Parathyroid adenoma (tissue), 2 donors: Measurements from ENCODE around the gene PPARD.
A peak's percentile ranks its signal among the peaks of the same experiment; 100 is the strongest.
"Not testable (repeated sequence)": the region's sequence is repeated elsewhere in the genome, so short reads cannot be mapped to it uniquely, and the experiment has no call there.

ENCODE experiments used
- H2AFZ ChIP-seq: fragments of 300-600 bp; sonication (generic); one replicate; pipeline ENCODE4 v1.7.0; 2017; ENCODE audit warnings: antibody characterized with exemption, mild to moderate bottlenecking
- H3K27ac ChIP-seq: fragments of 300-600 bp; sonication (generic); one replicate; pipeline ENCODE4 v1.7.0; 2017
- H3K27me3 ChIP-seq: fragments of 300-600 bp; sonication (generic); one replicate; pipeline ENCODE4 v1.7.0; 2017; ENCODE audit warnings: low read length; ENCODE audit not compliant: control insufficient read depth, insufficient read depth
- H3K36me3 ChIP-seq: fragments of 300-600 bp; sonication (generic); one replicate; pipeline ENCODE4 v1.7.0; 2017; ENCODE audit warnings: low read length; ENCODE audit not compliant: control insufficient read depth, insufficient read depth
- H3K4me1 ChIP-seq: fragments of 300-600 bp; sonication (generic); one replicate; pipeline ENCODE4 v1.7.0; 2017; ENCODE audit warnings: control low read depth
- H3K4me2 ChIP-seq: fragments of 300-600 bp; sonication (generic); one replicate; pipeline ENCODE4 v1.7.0; 2017; ENCODE audit warnings: low read length
- H3K4me3 ChIP-seq: fragments of 300-600 bp; sonication (generic); one replicate; pipeline ENCODE4 v1.7.0; 2017; ENCODE audit warnings: low read depth, low read length
- H3K79me2 ChIP-seq: fragments of 300-600 bp; sonication (generic); one replicate; pipeline ENCODE4 v1.7.0; 2017; ENCODE audit warnings: control low read depth
- H3K9ac ChIP-seq: fragments of 300-600 bp; sonication (generic); one replicate; pipeline ENCODE4 v1.7.0; 2017; ENCODE audit warnings: mild to moderate bottlenecking
- H3K9me3 ChIP-seq: fragments of 300-600 bp; sonication (generic); one replicate; pipeline ENCODE4 v1.7.0; 2017; ENCODE audit warnings: low read length; ENCODE audit not compliant: control insufficient read depth
- TF ChIP-seq, protein P1 (sequence below): fragments of 300-600 bp; sonication (generic); IDR thresholded peaks from one replicate; pipeline ENCODE4 v1.7.0; 2017; ENCODE audit warnings: antibody characterized with exemption, mild to moderate bottlenecking
- donor health status: primary hyperparathyroidism.

PPARD gene

DNA sequence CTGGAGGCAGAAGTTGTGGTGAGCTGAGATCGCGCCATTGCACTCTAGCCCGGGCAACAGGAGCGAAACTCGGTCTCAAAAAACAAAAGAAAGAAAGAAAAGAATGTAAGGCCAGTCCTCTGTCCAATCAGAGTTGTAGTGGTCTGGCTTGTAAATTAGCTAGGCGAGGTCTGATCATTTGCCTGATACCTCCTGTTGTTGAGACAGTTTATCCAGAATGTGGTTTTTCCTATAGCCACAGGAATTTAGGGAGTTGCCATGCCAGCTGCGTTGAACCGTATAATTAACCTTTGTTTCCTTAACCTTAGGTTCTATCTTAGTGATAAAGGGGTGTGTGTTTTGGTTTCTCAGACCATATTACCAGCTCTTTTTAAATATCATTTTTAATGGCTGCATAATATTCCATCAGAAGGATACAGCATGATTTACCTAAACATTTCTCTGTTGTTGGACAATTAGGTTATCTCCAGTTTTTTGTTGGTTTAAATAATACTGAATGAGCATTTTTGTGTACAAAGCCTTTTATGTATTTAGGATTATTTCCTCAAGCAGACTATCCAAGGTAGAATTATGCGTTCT is 11.7 kb upstream of the PPARD start:
- Histone ChIP-seq H3K4me1 (no peaks in the 10 kb centered on the region), H3K9ac (no peak overlapping the region), H3K79me2 (no peaks in the 10 kb centered on the region), H3K4me3 (no peak overlapping the region), H3K27ac (no peak overlapping the region), H3K4me2 (no peak overlapping the region), H2AFZ (no peak overlapping the region), H3K27me3 (no peaks in the 10 kb centered on the region), H3K36me3 (no peaks in the 10 kb centered on the region), H3K9me3 (no peaks in the 10 kb centered on the region)
- TF ChIP-seq, protein P1, sequence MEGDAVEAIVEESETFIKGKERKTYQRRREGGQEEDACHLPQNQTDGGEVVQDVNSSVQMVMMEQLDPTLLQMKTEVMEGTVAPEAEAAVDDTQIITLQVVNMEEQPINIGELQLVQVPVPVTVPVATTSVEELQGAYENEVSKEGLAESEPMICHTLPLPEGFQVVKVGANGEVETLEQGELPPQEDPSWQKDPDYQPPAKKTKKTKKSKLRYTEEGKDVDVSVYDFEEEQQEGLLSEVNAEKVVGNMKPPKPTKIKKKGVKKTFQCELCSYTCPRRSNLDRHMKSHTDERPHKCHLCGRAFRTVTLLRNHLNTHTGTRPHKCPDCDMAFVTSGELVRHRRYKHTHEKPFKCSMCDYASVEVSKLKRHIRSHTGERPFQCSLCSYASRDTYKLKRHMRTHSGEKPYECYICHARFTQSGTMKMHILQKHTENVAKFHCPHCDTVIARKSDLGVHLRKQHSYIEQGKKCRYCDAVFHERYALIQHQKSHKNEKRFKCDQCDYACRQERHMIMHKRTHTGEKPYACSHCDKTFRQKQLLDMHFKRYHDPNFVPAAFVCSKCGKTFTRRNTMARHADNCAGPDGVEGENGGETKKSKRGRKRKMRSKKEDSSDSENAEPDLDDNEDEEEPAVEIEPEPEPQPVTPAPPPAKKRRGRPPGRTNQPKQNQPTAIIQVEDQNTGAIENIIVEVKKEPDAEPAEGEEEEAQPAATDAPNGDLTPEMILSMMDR: no peak

DNA sequence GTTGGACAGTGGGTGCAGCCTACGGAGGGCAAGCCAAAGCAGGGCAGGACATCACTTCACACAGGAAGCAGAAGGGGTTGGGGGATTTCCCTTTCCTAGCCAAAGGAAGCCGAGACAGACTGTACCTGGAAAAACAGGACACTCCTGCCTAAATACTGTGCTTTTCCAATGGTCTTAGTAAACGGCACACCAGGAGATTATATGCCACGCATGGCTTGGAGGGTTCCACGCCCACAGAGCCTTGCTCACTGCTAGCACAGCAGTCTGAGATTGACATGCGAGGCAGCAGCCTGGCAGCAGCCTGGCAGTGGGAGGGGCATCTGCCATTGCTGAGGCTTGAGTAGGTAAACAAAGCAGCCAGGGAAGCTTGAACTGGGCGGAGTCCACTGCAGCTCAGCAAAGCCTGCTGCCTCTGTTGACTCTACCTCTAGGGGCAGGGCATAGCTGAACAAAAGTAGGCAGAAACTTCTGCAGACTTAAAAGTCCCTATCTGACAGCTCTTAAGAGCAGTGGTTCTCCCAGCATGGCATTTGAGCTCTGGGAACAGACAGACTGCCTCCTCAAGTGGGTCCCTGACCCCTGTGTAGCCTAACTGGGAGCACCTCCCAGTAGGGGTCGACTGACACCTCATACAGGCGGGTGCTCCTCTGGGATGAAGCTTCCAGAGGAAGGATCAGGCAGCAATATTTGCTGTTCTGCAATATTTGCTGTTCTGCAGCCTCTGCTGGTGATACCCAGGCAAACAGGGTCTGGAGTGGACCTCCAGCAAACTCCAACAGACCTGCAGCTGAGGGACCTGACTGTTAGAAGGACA is 10.1 kb upstream of the PPARD start:
- not testable (repeated sequence) for H3K27ac ChIP-seq, H2AFZ ChIP-seq, H3K36me3 ChIP-seq, H3K27me3 ChIP-seq, H3K79me2 ChIP-seq, H3K9me3 ChIP-seq, H3K4me3 ChIP-seq, H3K4me2 ChIP-seq, H3K9ac ChIP-seq, H3K4me1 ChIP-seq

DNA sequence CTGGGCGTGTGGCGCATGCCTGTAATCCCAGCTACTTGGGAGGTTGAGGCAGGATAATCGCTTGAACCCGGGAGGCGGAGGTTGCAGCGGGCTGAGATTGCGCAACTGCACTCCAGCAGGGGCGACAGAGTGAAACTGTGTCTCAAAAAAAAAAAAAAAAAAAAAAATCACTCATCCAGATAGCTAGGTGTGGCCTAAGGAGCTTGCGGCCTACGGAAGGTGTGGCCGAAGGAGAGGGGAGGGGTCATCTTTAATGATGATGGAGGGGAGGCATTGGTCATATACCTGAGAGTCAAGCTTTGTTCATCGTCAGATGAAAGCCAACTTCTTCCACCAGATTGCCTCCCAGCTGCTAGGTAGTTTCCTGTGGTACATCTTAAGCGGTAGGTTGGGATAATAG is 801 bp upstream of the PPARD start:
- TF ChIP-seq, protein P1: no peak
- no peaks in the 10 kb centered on the region for H3K9me3 ChIP-seq
- peaks cover 23% of the 10 kb centered on the region for H3K4me1 ChIP-seq
- no peaks in the 10 kb centered on the region for H3K27me3 ChIP-seq
- H3K36me3 ChIP-seq: no peaks in the 10 kb centered on the region
- H3K27ac ChIP-seq: no peak overlapping the region
- peaks cover 5% of the 10 kb centered on the region for H3K79me2 ChIP-seq
- H3K9ac ChIP-seq: no peak overlapping the region
- H2AFZ ChIP-seq: peak overlapping the region; percentile 68
- no peak overlapping the region for H3K4me2 ChIP-seq
- no peak overlapping the region for H3K4me3 ChIP-seq

DNA sequence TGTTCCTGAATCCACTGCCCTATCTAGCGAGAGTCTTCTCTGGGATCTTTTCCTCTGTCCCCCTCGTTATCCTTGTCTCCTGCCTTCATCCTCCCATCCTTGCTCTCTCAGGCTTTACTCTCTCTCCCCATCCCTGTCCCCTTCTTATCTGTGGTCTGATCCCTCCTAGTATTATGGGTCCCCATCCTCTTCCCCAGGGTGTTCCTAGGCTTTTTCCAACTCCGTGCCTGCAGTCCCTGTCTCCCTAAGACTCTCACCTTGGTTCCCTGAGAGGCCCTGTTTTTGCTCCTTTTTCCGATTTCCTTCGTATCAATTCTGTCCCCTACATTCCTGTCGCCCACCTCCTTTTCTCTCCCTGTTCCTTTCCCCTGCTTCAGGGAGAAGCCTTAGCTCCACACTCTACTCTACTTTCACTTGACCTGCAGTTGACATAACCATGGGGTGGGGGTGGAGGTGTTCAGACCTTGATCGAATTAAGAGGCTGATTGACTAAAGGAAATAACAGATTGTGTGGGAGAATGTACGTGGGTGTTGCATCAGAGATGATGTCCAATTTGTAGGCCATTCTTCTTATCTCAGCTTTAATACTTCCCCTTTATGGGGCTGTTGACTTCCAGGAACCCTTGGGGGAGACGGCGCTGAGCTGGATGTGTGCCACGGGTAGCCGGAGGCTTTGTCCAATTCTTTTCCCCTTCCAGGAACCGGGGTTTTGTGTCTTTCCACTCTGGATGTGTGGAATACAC is 905 bp downstream of the PPARD start:
- peaks cover 30% of the 10 kb centered on the region for H3K4me1 ChIP-seq
- TF ChIP-seq, protein P1: no peak

DNA sequence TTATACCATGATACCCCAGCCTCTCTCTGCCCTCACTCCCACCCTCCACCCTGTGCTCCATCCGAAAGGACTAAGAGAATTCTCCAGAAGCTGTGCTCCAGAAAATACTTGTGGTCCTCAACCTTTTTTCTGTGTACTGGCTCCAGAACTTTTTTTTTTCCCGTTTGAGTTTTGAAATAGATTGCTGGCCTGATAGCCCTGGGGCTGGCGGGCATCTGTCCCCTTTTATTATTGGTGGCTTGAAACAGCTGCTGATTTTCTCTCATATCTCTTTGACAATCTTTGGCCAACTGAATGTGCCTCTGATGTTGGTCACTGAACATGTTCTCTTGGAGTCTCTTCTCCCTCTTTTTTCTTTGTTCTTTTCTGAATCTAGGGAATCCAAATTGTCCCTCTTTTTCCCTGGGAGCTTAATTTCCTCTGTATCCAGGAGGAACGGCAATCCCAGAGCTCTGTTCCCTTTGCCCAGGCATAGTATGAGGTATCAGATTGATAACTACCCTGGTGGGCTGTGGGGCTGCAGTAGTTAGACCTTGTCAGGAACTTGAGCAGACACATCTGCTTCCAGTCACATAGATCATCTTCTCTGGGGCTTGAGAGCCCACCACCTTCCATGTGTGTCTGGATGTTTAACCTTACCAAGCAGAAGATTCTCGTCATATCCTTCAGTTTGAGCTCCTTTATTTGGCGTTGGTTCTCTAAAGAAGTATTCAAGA is 1.6 kb downstream of the PPARD start:
- Histone ChIP-seq H2AFZ (no peak overlapping the region), H3K36me3 (no peaks in the 10 kb centered on the region), H3K4me3 (peak overlapping the region; percentile 31), H3K4me2 (peak overlapping the region; percentile 84), H3K27me3 (no peaks in the 10 kb centered on the region), H3K9ac (no peak overlapping the region), H3K27ac (peak overlapping the region; percentile 64), H3K9me3 (no peaks in the 10 kb centered on the region), H3K79me2 (peaks cover 18% of the 10 kb centered on the region), H3K4me1 (peaks cover 30% of the 10 kb centered on the region)
- TF ChIP-seq, protein P1: no peak

More for the DNA sequence above, 905 bp downstream of the PPARD start:
- Histone ChIP-seq H3K36me3 (no peaks in the 10 kb centered on the region), H3K4me3 (peak overlapping the region; percentile 66), H3K9me3 (no peaks in the 10 kb centered on the region), H2AFZ (peak overlapping the region; percentile 68), H3K9ac (peak overlapping the region; percentile 16), H3K79me2 (peaks cover 14% of the 10 kb centered on the region), H3K4me2 (peak overlapping the region; percentile 84), H3K27ac (peak overlapping the region; percentile 64), H3K27me3 (no peaks in the 10 kb centered on the region)
